ENCODE data around the gene CHI3L1.
"Not testable (repeated sequence)": the region's sequence is repeated elsewhere in the genome, so short reads cannot be mapped to it uniquely, and the experiment has no call there.

CHI3L1 gene

DNA sequence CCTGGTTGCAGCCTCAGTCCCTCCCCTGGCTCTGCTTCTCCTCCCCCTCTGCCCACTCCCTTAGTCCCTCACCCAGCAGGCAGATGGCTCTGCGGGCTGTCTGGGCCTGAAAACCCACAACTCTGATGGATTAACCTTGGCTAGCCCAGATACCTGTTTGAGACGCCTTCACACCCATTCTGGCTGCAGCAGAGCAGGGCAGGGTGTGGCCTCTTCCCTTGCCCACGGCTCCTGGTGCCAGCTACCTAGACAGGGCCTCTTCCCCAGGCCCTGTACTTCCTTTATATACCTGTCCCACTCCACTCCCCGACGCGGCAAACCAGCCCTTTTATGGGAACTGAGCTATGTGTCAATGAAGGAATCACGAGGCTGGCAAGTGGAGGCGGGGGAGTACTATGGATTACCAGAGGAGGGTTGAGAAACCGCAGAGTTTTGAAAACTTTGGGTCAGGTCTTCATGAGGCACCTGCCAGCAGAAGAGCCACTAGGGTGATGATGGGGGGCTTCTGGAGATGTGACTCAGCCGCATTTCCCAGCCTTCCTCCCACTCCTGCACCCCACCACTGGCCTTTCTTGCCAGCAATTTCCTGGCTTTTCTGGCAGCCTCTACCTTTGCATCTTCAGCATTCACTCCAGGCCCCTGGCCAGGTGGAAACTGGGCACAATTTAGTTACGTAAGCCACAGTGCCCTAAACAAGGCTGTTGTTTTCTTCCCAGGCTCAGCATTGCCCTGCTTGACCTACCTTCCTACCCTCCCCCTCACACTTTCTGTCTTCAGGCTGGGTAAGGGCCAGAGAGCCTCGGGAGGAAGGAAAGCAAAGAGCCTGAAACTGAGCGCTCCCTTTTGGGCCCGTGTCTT is at the start of gene CHI3L1:
Gene CHI3L1 (minus strand): TSS at position 259 of the 858 bp plus-strand sequence. CDS start 81 bp downstream, at position 178.
- no peak for DNase-seq (ENCODE audit: low read depth in 3 of 3)

DNA sequence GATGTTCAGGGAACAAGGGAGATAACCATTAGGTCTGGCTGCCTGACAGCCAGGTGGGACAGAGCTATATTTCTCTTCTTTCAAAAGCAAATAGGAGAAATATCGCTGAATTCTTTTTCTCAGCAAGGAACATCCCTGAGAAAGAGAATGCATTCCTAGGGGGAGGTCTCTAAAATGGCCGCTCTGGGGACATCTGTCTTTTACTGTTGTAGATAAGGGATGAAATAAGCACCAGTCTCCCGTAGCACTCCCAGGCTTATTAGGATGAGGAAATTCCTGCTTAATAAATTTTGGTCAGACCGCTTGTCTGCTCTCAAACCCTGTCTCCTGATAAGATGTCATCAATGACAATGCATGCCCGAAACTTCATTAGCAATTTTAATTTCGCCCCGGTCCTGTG is 48.4 kb upstream of the CHI3L1 start:
- not testable (repeated sequence) for DNase-seq (ENCODE audit: low read depth in 3 of 3)

DNA sequence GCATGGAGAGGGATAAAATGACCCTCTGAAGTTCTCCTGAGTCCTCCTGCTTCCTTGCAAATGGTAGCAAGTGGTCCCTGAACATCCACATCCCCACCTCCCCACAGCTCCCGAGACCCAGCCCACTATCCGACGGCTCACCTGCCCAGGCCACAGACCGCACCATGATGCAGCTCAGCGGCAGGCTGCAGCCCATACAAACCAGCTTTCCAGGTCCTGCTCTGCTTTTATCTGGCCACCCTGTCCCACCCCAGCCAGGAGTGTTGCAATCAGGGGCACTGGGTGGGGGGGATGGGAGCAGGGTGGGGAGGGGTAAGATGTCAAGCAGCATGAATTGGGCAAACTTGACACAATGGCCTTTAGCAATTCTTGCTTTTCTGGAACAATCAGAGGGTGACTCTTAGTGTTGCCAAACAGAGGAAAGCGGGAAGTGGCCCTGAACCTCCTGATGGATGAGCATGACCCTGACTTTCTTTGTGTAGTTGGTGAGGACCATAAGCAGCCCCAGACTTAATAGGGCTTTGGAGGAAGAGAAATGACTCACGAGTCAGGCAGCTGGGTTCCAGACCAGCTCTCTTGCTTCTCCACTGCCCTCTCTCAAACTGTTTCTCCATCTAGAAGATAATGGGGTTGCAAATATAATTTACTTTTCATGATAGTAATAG is 43.1 kb upstream of the CHI3L1 start, which contains the start of gene CHIT1:
Gene CHIT1 (minus strand): TSS at position 203 of the 665 bp plus-strand sequence. CDS start 37 bp downstream, at position 166.
- no peak for DNase-seq (ENCODE audit: low read depth in 3 of 3)

DNA sequence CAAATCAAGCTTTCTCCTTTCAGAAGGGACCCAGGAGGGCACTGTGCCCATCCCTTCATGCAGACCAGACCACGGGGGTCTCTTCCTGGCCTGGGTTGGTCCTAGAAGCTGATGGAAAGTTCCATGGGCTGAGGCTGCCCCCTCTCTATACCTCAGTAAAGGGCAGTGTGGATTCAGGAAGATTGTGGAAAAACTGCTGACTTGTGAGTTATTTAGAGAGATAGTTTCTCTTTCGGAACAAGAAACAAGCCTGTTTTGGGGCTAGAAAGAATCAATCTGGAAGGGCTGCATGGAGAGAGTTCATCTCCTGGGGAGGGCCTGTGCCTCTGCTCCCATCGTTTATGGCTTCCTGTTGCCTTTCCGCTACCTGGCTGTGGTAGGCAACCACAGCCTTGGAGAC is 42.2 kb upstream of the CHI3L1 start:
- DNase-seq (ENCODE audit: low read depth in 3 of 3): no peak

DNA sequence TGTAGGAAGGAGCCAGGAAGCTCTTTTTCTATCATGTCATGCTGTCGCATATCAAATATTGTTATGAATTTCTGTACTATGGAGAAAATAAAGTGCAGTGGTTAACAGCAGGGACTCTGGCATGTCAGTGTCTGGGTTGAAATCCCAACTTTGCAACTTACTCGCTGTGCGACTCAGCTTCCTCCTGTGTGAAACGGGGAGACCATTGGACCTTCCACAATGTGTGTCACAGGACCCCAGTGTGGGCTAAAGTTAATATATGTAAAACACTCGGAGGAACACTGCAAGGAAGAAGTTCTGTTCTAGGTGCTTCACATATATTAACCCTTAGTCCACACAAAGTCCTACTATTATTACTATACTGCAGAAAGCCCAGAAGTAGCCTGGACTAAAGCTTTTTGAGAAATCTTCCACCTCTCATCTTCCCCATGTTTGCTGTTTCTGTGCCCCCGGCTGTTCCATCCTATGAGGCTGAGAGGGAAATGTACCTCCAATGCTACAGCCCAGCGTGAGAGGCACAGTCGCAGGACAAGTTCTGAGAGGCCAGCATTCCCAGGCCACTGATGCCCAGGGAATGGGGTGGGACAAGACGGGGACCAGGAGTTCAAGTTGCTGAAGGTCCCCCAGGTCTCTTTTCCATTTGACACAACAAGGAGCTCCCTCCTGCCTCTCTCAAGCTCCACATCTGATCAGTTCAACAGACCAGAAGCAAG is 41.0 kb upstream of the CHI3L1 start:
- DNase-seq (ENCODE audit: low read depth in 3 of 3): no peak

DNA sequence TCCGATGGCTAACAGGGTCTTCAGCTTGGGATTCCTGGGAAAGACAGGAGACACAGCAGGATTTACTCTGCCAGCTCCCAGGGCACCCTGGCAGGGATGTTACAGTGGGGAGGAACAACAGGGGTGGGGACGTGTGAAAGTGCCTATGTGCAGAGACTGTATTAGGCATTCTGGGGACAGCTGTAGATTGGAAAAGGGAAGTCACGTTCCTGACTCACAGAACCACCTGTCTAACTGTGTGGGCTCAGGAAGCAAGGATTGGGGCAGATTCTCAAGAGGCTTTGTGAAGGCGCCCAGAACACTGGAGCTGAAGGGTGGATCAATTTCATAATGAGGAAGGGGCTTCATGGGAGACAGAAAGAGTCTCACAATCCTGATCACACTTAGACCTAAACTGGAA is 38.6 kb upstream of the CHI3L1 start:
- DNase-seq (ENCODE audit: low read depth in 3 of 3): no peak

DNA sequence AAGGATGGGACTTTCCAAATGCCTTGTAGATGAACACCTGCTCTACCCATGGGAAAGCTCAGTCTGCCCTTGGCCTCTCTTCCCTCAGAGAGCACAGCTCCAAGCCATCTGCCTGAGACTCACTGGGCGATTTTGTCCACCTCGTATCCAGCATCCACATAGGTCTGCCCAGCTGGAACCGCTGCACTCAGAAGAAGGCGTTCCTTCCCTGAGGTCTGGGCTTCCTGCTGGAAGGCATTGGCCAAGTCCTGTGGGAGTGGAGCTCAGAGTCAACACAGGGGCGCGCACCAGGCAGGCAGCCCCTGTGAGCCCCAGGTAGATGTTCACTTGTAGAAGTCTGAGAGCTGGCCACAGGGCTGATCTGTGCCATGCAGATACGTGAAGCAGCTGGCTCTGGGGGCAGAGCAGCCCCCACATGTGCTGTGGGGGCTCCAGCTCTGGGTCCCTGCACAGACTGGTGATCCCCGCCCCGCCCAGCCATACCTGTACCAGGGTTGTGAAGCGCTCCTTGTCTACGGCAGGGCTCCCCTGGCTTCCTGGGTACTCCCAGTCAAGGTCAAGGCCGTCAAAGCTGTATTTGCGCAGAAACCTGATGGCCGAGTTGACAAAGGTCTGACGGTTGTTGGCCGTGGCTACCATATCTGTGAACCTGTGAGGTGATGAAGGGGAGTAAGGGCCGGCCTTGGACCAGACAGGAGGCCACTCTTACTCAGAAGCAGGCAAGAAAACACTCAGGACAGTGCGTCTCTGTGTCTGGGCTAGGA is 36.7 kb upstream of the CHI3L1 start:
- DNase-seq (ENCODE audit: low read depth in 3 of 3): no peak

DNA sequence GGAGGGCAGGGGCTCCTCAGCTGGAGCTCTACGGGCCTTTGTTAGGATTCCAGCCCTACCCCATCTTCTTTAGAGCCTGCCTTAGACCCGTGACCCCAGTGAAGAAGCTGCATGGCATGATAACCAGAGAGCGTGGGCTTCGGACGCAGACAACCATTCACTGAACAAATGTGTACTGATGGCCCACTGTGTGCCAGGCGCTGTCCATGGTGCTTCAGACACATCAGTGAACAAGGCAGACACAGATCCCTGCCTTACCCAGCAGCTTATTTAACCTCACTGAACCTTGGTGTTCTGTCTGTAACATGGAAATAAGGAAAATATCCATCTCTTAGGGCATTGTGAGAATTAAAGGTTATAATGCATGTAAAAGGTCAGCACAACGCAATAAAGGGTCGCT is 33.4 kb upstream of the CHI3L1 start:
- DNase-seq (ENCODE audit: low read depth in 3 of 3): no peak

DNA sequence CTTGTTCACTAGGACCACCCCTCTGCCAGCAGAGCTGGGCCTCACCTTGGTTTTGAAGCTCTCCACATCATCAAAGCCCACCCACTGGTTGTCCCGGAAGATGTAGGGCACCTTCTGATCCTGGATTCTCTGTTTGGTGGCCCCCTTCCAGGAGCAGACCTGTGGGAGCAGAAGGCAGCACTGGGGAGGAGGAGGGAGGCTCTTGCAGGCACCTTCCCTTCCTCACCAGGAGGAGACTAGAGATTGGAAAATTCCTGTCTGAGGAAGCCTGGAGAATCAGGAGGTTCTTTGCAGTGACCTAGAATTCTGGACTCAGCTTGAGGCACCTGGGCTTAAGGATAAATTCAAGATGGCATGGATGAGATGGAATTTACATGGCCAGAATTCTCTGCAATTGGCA is 32.7 kb upstream of the CHI3L1 start:
- DNase-seq (ENCODE audit: low read depth in 3 of 3): no peak

DNA sequence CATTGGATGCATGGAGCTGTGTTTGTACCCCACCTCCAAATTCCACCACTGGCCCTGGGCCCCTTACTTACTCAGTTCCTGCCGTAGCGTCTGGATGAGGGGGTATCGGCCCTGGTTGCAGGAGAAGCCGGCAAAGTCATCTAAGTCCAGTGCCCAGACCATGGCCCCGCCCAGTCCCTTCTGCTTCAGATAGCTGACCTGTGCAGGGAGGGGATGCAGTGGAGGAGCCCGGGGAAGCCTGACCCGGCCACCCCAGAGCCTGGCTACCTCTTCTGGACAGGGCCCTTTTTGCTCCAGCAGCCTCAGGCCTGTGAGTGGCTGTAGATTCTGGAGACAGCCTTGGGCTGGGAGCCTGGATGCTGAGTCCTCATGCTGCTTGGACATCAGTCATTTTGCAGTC is 31.2 kb upstream of the CHI3L1 start:
- DNase-seq (ENCODE audit: low read depth in 3 of 3): no peak

DNA sequence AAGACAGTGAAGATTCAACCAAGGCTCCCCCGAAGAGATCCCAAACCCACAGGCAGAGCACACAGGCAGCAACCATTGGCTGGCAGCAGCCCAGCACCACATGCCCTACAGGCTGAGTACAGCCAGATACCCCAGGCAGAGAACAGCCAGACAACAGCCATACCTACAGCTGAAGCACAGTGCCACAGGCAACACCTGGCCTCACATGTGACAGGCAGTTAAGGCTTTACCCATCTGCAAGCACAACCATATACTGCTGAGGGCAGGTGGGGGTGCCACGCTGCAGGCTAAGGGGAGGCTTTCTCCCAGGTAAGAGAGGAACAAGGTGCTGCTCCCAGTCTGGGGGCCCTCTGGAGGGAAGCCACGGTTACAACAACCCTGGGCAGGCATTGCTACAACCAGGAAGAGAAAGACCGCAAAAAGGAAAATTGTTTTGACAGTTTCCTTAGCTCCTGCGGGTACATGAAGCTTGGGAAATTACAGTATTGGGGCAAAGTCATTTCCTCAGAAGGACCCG is 30.7 kb upstream of the CHI3L1 start:
- no peak for DNase-seq (ENCODE audit: low read depth in 3 of 3)

DNA sequence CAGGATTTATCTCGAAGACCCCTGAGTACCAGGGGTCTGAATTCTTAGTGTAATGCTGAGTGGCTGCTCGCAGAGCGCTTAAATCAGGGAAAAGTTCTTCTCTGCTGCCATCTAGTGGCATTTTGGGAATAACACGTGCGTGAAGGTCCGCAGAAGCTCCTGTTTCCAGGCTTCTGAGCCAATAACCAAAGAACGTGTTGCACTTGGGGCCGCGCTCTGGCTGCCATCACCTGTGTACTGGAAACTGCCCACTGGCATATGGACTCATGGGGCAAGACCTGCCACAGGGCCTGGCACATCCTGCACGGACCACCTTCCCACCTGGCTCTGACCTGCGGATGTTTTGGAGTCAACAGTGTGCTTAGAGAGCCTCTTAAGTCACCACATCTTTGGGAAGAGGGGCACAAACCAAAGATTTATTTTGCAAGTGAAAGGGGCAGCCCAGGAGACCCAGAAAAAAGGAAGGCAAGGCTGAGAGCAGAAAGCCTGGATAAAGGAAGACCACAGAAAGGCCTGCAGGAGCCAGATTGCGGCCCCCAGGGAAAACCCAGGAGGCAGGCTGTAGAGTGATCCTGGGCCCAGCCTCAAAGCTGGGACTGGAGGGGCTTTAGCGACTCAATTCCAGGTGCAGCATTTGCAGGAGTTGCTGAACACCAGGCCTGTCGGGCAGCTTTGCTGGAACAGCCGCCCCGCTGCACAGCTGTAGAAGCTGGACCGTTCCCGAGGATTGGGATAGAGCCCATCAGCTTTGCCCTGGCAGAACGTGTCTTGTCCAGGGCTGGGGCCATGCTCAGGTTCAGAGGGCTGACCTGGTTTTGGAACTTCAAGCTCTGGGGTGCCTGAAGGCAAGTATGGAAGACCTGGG is 30.0 kb upstream of the CHI3L1 start:
- DNase-seq (ENCODE audit: low read depth in 3 of 3): peak in 2 of 3 experiments; percentile 8 to 27

DNA sequence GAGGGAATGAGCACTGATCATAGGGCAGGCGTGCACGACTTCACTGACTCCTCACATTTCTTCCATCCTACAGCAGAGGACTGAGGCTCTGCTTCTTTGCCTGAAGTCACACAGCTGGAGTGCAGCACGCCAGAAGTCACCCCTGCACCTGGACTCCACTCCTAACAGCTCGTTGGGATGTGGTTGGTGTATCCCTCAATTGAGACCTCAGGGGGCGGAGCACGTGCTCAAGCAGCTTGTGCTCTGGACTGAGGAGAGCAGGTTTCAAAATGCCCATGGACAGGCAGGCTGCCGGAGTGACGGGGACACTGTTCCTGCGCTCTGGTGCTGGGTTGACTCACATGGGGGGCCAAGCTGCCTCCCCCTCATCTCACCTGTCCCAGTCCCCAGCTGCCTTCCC is 29.1 kb upstream of the CHI3L1 start:
- no peak for DNase-seq (ENCODE audit: low read depth in 3 of 3)

DNA sequence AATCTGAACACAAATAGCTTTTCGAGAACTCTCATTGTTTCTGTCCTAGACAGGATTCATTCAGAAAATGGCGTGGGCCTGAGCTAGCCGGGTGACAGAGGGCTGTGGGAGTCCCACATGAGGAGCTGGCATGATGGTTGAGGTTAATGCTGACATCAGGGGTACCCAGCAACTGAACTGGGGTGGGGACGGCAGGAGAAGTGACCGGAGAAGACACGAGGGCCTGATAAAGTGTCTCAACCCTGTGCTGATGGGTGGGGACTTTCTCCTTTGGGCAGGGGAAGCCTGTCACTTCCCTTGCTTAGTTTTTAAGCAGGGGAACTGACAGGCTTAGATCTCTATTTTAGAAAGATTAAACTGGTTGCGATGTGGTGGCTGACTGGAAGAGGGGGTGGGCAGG is 28.4 kb upstream of the CHI3L1 start:
- no peak for DNase-seq (ENCODE audit: low read depth in 3 of 3)

DNA sequence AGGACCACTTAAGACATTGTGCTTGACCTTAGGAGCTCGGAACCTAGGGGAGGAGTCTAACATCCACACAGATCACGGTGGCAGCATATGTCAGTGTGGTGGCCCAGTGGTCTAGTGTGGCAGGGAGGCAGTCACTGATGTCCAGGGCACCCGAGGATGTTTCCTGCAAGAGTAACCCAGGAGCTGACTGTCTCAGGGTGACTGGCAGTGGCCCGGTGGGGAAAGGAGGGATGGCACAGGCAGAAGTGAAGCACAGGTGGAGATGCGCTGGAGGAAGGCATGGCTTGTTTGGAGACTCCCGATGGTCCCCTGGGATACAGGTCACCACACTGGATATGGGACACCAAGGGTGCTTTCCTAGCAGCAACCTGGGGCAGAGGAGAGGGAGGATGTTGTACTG is 26.6 kb upstream of the CHI3L1 start:
- no peak for DNase-seq (ENCODE audit: low read depth in 3 of 3)

DNA sequence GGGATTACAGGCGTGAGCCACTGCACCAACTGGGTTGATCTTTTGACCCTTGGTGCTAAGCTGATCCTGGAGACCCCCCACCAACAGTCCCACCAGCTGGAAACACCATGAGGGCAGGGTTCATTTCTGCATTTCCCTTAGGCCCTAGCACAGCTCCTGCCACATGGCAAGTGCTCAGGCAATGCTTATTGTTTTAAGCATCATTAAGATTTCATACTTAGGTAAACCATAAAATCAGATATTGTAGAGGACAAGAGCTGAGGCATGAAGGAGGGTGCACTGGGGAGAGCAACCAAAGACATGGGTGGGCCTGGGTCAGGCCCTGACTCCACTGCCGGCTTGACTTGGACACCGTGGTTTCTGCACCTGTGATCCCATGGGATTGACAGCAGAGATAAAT is 25.3 kb upstream of the CHI3L1 start:
- no peak for DNase-seq (ENCODE audit: low read depth in 3 of 3)

DNA sequence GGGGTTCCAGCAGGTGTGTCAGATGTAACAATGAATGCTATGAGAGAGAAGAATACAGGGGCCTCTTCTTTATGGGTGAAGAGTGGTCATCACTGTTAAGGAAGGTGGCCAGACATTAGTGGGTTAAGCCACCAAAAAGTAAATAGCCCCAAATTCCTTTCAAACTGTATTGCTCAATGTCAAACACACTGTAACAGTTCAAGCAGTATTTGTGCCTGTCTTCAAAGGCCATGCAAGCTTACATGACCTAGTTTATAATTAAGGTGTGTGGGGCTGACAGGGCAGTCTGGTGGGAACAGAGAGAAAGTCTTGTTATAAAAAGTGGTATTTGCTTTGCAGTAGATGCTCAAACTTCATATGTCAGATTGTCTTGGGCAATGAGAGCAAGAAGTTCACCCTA is 24.5 kb upstream of the CHI3L1 start:
- no peak for DNase-seq (ENCODE audit: low read depth in 3 of 3)

DNA sequence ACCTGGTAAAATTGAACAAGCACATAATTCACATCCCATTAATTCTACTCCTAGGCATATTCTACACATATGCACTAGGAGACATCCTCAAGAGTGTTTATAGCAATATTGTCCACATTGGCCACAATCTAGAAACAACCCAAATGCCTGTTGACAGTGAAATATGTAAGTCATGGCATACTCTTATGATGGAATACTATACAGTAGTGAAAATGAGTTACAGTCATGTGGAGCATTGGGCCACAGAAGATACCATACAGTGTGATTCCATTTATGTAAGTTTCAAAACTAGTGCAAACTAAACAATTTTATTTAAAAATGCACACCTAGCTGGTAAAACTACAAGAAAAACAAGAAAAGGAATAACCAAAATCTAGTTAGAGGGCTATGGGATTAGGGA is 23.8 kb upstream of the CHI3L1 start:
- DNase-seq (ENCODE audit: low read depth in 3 of 3): no peak

DNA sequence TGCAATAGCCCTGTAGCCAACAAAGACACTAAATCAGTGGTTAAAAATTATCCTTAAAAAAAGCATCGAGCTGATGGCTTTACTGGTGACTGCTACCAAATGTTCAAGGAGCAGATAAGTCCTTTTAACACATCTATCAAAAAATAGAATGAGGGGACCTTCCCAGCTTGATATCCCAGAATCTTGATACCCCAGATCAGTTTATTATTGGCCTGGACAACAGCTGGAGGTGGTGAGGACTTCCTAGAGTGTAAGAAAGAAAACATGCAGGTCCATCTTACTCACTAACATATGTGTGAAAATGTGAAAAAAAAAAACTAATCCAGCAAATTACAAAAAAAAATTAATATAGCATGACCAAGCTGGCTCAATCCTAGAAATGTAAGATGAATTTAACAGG is 21.7 kb upstream of the CHI3L1 start:
- DNase-seq (ENCODE audit: low read depth in 3 of 3): no peak

DNA sequence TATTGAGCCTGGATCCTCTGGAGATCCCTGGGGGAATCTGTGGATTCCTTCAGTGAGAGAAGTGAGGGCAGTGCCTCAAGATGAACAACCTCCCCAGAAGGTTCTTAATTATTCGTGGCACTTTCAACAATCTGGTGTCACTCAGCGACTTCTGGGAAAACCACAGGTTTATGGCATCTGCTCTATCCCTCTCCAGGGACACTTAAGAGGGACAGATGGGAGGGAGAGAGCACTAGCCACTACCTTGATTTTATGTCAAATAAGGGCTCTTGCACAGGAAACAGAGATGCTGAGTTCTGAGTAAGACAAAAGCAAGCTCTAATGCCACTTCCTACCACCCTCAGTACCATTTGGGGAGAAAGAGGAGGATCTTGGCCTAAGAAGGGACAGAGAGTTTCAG is 21.2 kb upstream of the CHI3L1 start:
- no peak for DNase-seq (ENCODE audit: low read depth in 3 of 3)
